GM12865 (cell line): ENCODE results near the gene ANO1.

Experiments
- DNase-seq: peaks from one replicate; pipeline ENCODE4 v3.0.0; 2010; ENCODE audit warnings: low read depth
- H3K4me3 ChIP-seq: 2 replicates; pipeline ENCODE4 v1.5.1; 2011; ENCODE audit warnings: mild to moderate bottlenecking, low read depth, low read length, control low read depth
- CTCF ChIP-seq: IDR thresholded peaks from 2 replicates; pipeline ENCODE4 v1.5.1; 2011; ENCODE audit warnings: low read length, control low read depth, low read depth, inconsistent platforms; ENCODE audit not compliant: insufficient read depth; ENCODE audit errors: missing control alignments

The ANO1 gene

GRCh38 chr11:70067036-70067435 lies 11.1 kb upstream of the ANO1 start:
- no peak for TF ChIP-seq CTCF
- H3K4me3 ChIP-seq = no peak overlapping the region
- no peak for DNase-seq

- TF ChIP-seq CTCF = no peak
- no peak for DNase-seq
- H3K4me3 ChIP-seq = no peak overlapping the region
These were observed 10.4 kb upstream of the ANO1 start for GRCh38 chr11:70067591-70068341.

- no peak for DNase-seq
- H3K4me3 ChIP-seq = no peak overlapping the region
- TF ChIP-seq CTCF = no peak
These were observed 9.8 kb upstream of the ANO1 start for GRCh38 chr11:70068345-70068744.

GRCh38 chr11:70068950-70069349 lies 9.2 kb upstream of the ANO1 start:
- no peak overlapping the region for H3K4me3 ChIP-seq
- DNase-seq = no peak
- no peak for TF ChIP-seq CTCF

- no peak overlapping the region for H3K4me3 ChIP-seq
- no peak for DNase-seq
- TF ChIP-seq CTCF = no peak
These were observed 7.4 kb upstream of the ANO1 start for GRCh38 chr11:70070706-70071105.

- no peak overlapping the region for H3K4me3 ChIP-seq
- no peak for TF ChIP-seq CTCF
- DNase-seq = no peak
These were observed 6.1 kb upstream of the ANO1 start for GRCh38 chr11:70071996-70072395.

- TF ChIP-seq CTCF = no peak
- no peak for DNase-seq
- no peak overlapping the region for H3K4me3 ChIP-seq
These were observed 5.7 kb upstream of the ANO1 start for GRCh38 chr11:70072461-70072860.
